Karpas-422 (cell line): ENCODE measurements around the gene NCAPG2. TPM values are rescaled to one million over a fixed set of nuclear protein-coding genes. Genes with fewer than 3 reads are reported as not detected.

ENCODE experiments used
- DNase-seq: peaks from one replicate; pipeline ENCODE4 v3.0.0-alpha.2; 2015
- H2AFZ ChIP-seq: fragments of 200-600 bp; sonication (generic); 2 replicates; pipeline ENCODE4 v1.6.1; 2014; ENCODE audit warnings: antibody characterized with exemption, low read length, mixed read lengths
- H3K27ac ChIP-seq: fragments of 200-600 bp; sonication (generic); 2 replicates; pipeline ENCODE4 v1.5.1; 2014; ENCODE audit warnings: mild to moderate bottlenecking, low read length, moderate library complexity
- H3K27me3 ChIP-seq: fragments of 200-600 bp; sonication (generic); 2 replicates; pipeline ENCODE4 v1.6.1; 2014; ENCODE audit warnings: low read length, mixed read lengths
- H3K36me3 ChIP-seq: fragments of 200-600 bp; sonication (generic); 2 replicates; pipeline ENCODE4 v1.6.1; 2014; ENCODE audit warnings: low read length, mixed read lengths; ENCODE audit not compliant: insufficient read depth
- H3K4me1 ChIP-seq: fragments of 200-600 bp; sonication (generic); 2 replicates; pipeline ENCODE4 v1.6.1; 2014; ENCODE audit warnings: mild to moderate bottlenecking, low read length, mixed read lengths
- H3K4me2 ChIP-seq: fragments of 200-600 bp; sonication (generic); 2 replicates; pipeline ENCODE4 v1.6.1; 2014; ENCODE audit warnings: low read length, low read depth, mild to moderate bottlenecking; ENCODE audit not compliant: poor library complexity, severe bottlenecking
- H3K4me3 ChIP-seq: fragments of 200-600 bp; sonication (generic); 2 replicates; pipeline ENCODE4 v1.5.1; 2014; ENCODE audit warnings: mild to moderate bottlenecking, antibody characterized with exemption, low read length, mixed read lengths
- H3K79me2 ChIP-seq: fragments of 200-600 bp; sonication (generic); 2 replicates; pipeline ENCODE4 v1.6.1; 2014; ENCODE audit warnings: mild to moderate bottlenecking, low read length, mixed read lengths
- H3K9ac ChIP-seq: fragments of 200-600 bp; sonication (generic); 2 replicates; pipeline ENCODE4 v1.6.0; 2014; ENCODE audit warnings: low read length
- H3K9me2 ChIP-seq: fragments of 200-600 bp; sonication (generic), shearing (Covaris generic); replicated peaks from 2 replicates; pipeline ENCODE4 v1.6.0; 2014; ENCODE audit warnings: mild to moderate bottlenecking, low read length, moderate library complexity; ENCODE audit not compliant: insufficient read depth
- H3K9me3 ChIP-seq: fragments of 300-700, 200-600 bp; sonication (generic); 2 replicates; pipeline ENCODE4 v1.6.1; 2014; ENCODE audit warnings: low read length, mixed read lengths
- H4K20me1 ChIP-seq: fragments of 200-600 bp; sonication (generic); 2 replicates; pipeline ENCODE4 v1.6.1; 2014; ENCODE audit warnings: mild to moderate bottlenecking, antibody characterized with exemption, low read length, low read depth; ENCODE audit not compliant: insufficient read depth
- total RNA-seq: library from RNA; depleted of rRNA; stranded (reverse); fragments of >200 nt; shearing (Covaris generic); gene quantifications from 2 replicates; pipeline ENCODE4 v1.2.3, GENCODE V29; 2014; ENCODE audit warnings: low replicate concordance

NCAPG2 gene
- total RNA-seq, 1 experiment from 2014 or later, result 23.4 TPM

- no peak overlapping the region for H3K4me2 ChIP-seq
- H3K36me3 ChIP-seq, result 0 out of 2 replicates have a peak, but pooled peaks cover 6% of the 10 kb centered on the region
- no peak overlapping the region for H3K4me3 ChIP-seq
- no peaks in the 10 kb centered on the region for H3K9me3 ChIP-seq
- no peak overlapping the region for H3K27ac ChIP-seq
- H4K20me1 ChIP-seq, result no peaks in the 10 kb centered on the region
- DNase-seq, result no peak
- no peak overlapping the region for H3K9ac ChIP-seq
- no peaks in the 10 kb centered on the region for H3K79me2 ChIP-seq
- no peaks in the 10 kb centered on the region for H3K4me1 ChIP-seq
- no peaks in the 10 kb centered on the region for H3K9me2 ChIP-seq
- no peak overlapping the region for H2AFZ ChIP-seq
- H3K27me3 ChIP-seq, result no peaks in the 10 kb centered on the region
These were observed 102.6 kb downstream of the NCAPG2 start for GRCh38 chr7:158602041-158602440.

- Histone ChIP-seq H3K9me2 (no peaks in the 10 kb centered on the region), H3K27me3 (no peaks in the 10 kb centered on the region), H3K9ac (no peak overlapping the region), H3K9me3 (peaks cover 3% of the 10 kb centered on the region; the same call in 1 of the 2 replicates), H4K20me1 (no peaks in the 10 kb centered on the region), H3K4me3 (no peak overlapping the region), H3K27ac (no peak overlapping the region), H2AFZ (no peak overlapping the region), H3K79me2 (no peaks in the 10 kb centered on the region), H3K36me3 (0 out of 2 replicates have a peak, but pooled peaks cover 6% of the 10 kb centered on the region), H3K4me2 (no peak overlapping the region), H3K4me1 (no peaks in the 10 kb centered on the region)
- no peak for DNase-seq
These were observed 103.5 kb downstream of the NCAPG2 start for GRCh38 chr7:158601090-158601489.

- no peak for DNase-seq
- no peak overlapping the region for H3K9ac ChIP-seq
- H3K4me1 ChIP-seq, result no peaks in the 10 kb centered on the region
- peaks cover 5% of the 10 kb centered on the region; the same call in 1 of the 2 replicates for H3K9me3 ChIP-seq
- no peaks in the 10 kb centered on the region for H3K27me3 ChIP-seq
- H3K36me3 ChIP-seq, result 0 out of 2 replicates have a peak, but pooled peaks cover 6% of the 10 kb centered on the region
- no peak overlapping the region for H3K4me2 ChIP-seq
- no peaks in the 10 kb centered on the region for H3K79me2 ChIP-seq
- H4K20me1 ChIP-seq, result no peaks in the 10 kb centered on the region
- H3K4me3 ChIP-seq, result no peak overlapping the region
- H2AFZ ChIP-seq, result no peak overlapping the region
- no peaks in the 10 kb centered on the region for H3K9me2 ChIP-seq
- H3K27ac ChIP-seq, result no peak overlapping the region
These were observed 107.9 kb downstream of the NCAPG2 start for GRCh38 chr7:158596745-158597144.

- H3K9me2 ChIP-seq, result no peaks in the 10 kb centered on the region
- no peak overlapping the region for H3K4me2 ChIP-seq
- no peak overlapping the region for H3K4me3 ChIP-seq
- H3K36me3 ChIP-seq, result 0 out of 2 replicates have a peak, but pooled peaks cover 6% of the 10 kb centered on the region
- no peaks in the 10 kb centered on the region for H3K79me2 ChIP-seq
- H3K9me3 ChIP-seq, result peaks cover 5% of the 10 kb centered on the region; the same call in 1 of the 2 replicates
- H3K4me1 ChIP-seq, result no peaks in the 10 kb centered on the region
- H3K27ac ChIP-seq, result no peak overlapping the region
- H3K27me3 ChIP-seq, result no peaks in the 10 kb centered on the region
- H3K9ac ChIP-seq, result no peak overlapping the region
- H4K20me1 ChIP-seq, result no peaks in the 10 kb centered on the region
- H2AFZ ChIP-seq, result no peak overlapping the region
- DNase-seq, result no peak
These were observed 108.3 kb downstream of the NCAPG2 start for GRCh38 chr7:158596309-158596708.

GRCh38 chr7:158595068-158595467 lies 109.5 kb downstream of the NCAPG2 start:
- no peak for DNase-seq
- H3K9ac ChIP-seq, result no peak overlapping the region
- no peak overlapping the region for H2AFZ ChIP-seq
- no peaks in the 10 kb centered on the region for H4K20me1 ChIP-seq
- no peak overlapping the region for H3K27ac ChIP-seq
- peaks cover 5% of the 10 kb centered on the region; the same call in 1 of the 2 replicates for H3K9me3 ChIP-seq
- H3K4me2 ChIP-seq, result no peak overlapping the region
- no peaks in the 10 kb centered on the region for H3K9me2 ChIP-seq
- H3K27me3 ChIP-seq, result no peaks in the 10 kb centered on the region
- H3K36me3 ChIP-seq, result 0 out of 2 replicates have a peak, but pooled peaks cover 3% of the 10 kb centered on the region
- no peaks in the 10 kb centered on the region for H3K79me2 ChIP-seq
- H3K4me3 ChIP-seq, result no peak overlapping the region
- H3K4me1 ChIP-seq, result no peaks in the 10 kb centered on the region

GRCh38 chr7:158592541-158592940 lies 112.1 kb downstream of the NCAPG2 start:
- no peak overlapping the region for H3K4me3 ChIP-seq
- H3K79me2 ChIP-seq, result no peaks in the 10 kb centered on the region
- peaks cover 5% of the 10 kb centered on the region; the same call in 1 of the 2 replicates for H3K9me3 ChIP-seq
- H2AFZ ChIP-seq, result no peak overlapping the region
- H3K9ac ChIP-seq, result no peak overlapping the region
- no peaks in the 10 kb centered on the region for H3K27me3 ChIP-seq
- no peaks in the 10 kb centered on the region for H3K36me3 ChIP-seq
- no peak overlapping the region for H3K4me2 ChIP-seq
- no peaks in the 10 kb centered on the region for H4K20me1 ChIP-seq
- H3K4me1 ChIP-seq, result no peaks in the 10 kb centered on the region
- no peak overlapping the region for H3K27ac ChIP-seq
- no peak for DNase-seq
- H3K9me2 ChIP-seq, result no peaks in the 10 kb centered on the region

- H3K79me2 ChIP-seq, result no peaks in the 10 kb centered on the region
- H3K4me1 ChIP-seq, result no peaks in the 10 kb centered on the region
- no peaks in the 10 kb centered on the region for H3K36me3 ChIP-seq
- peaks cover 5% of the 10 kb centered on the region; the same call in 1 of the 2 replicates for H3K9me3 ChIP-seq
- no peak for DNase-seq
- no peak overlapping the region for H3K4me2 ChIP-seq
- H3K27ac ChIP-seq, result no peak overlapping the region
- no peaks in the 10 kb centered on the region for H3K27me3 ChIP-seq
- H4K20me1 ChIP-seq, result no peaks in the 10 kb centered on the region
- H3K9ac ChIP-seq, result no peak overlapping the region
- H2AFZ ChIP-seq, result no peak overlapping the region
- H3K9me2 ChIP-seq, result no peaks in the 10 kb centered on the region
- no peak overlapping the region for H3K4me3 ChIP-seq
These were observed 112.7 kb downstream of the NCAPG2 start for GRCh38 chr7:158591944-158592343.

GRCh38 chr7:158590181-158590530 lies 114.4 kb downstream of the NCAPG2 start:
- H3K27me3 ChIP-seq, result no peaks in the 10 kb centered on the region
- no peak overlapping the region for H2AFZ ChIP-seq
- H3K9me2 ChIP-seq, result no peaks in the 10 kb centered on the region
- no peaks in the 10 kb centered on the region for H3K9me3 ChIP-seq
- no peaks in the 10 kb centered on the region for H4K20me1 ChIP-seq
- no peak overlapping the region for H3K27ac ChIP-seq
- DNase-seq, result no peak
- no peak overlapping the region for H3K9ac ChIP-seq
- no peak overlapping the region for H3K4me2 ChIP-seq
- no peaks in the 10 kb centered on the region for H3K4me1 ChIP-seq
- H3K79me2 ChIP-seq, result no peaks in the 10 kb centered on the region
- no peak overlapping the region for H3K4me3 ChIP-seq
- no peaks in the 10 kb centered on the region for H3K36me3 ChIP-seq

GRCh38 chr7:158589653-158590052 lies 115.0 kb downstream of the NCAPG2 start:
- Histone ChIP-seq H3K79me2 (no peaks in the 10 kb centered on the region), H3K27ac (no peak overlapping the region), H3K4me3 (no peak overlapping the region), H3K9me3 (no peaks in the 10 kb centered on the region), H3K27me3 (no peaks in the 10 kb centered on the region), H3K4me2 (no peak overlapping the region), H4K20me1 (no peaks in the 10 kb centered on the region), H3K36me3 (no peaks in the 10 kb centered on the region), H3K4me1 (no peaks in the 10 kb centered on the region), H3K9ac (no peak overlapping the region), H3K9me2 (no peaks in the 10 kb centered on the region), H2AFZ (no peak overlapping the region)
- no peak for DNase-seq
